ENCODE measurements around the gene DPF1. TPM values are rescaled to one million over a fixed set of nuclear protein-coding genes. Genes with fewer than 3 reads are reported as not detected.
"Not testable (repeated sequence)": the region's sequence is repeated elsewhere in the genome, so short reads cannot be mapped to it uniquely, and the experiment has no call there.

The DPF1 gene
- total RNA-seq, 2 experiments from 2014 or later, result 0.14 to 0.31 TPM

- Mint-ChIP-seq H3K36me3 (peaks cover 5% of the 10 kb centered on the region), H3K4me3 (peak overlapping the region; percentile 2), H3K4me1 (peaks cover 20% of the 10 kb centered on the region), H3K27ac (peak overlapping the region; percentile 68), H3K9me3 (no peaks in the 10 kb centered on the region), H3K27me3 (peaks cover 6% of the 10 kb centered on the region)
- POLR2A ChIA-PET, result no interaction called here
- DNase-seq (no peak), ATAC-seq (ENCODE audit: low read depth) (no peak)
Observed at GRCh38 chr19:38262585-38263268, 38.7 kb upstream of the DPF1 start.

- H3K9me3 Mint-ChIP-seq; H3K27ac Mint-ChIP-seq; H3K36me3 Mint-ChIP-seq; DNase-seq; ATAC-seq (ENCODE audit: low read depth); H3K4me3 Mint-ChIP-seq; POLR2A ChIA-PET: not testable (repeated sequence)
- peaks cover 19% of the 10 kb centered on the region for H3K4me1 Mint-ChIP-seq
- H3K27me3 Mint-ChIP-seq, result peaks cover 11% of the 10 kb centered on the region
Observed at GRCh38 chr19:38261942-38262341, 37.9 kb upstream of the DPF1 start.

GRCh38 chr19:38255383-38256014 lies 31.5 kb upstream of the DPF1 start:
- H3K36me3 Mint-ChIP-seq, result no peaks in the 10 kb centered on the region
- POLR2A ChIA-PET, result interaction anchor here (0.6 kb wide), 1 partner anchor 74 kb away, joined by 3 read pairs; no protein-coding TSS in a partner anchor
- ATAC-seq (ENCODE audit: low read depth) (no peak), DNase-seq (no peak)
- peaks cover 27% of the 10 kb centered on the region for H3K27me3 Mint-ChIP-seq
- H3K27ac Mint-ChIP-seq, result no peak overlapping the region
- H3K4me1 Mint-ChIP-seq, result peaks cover 6% of the 10 kb centered on the region
- no peaks in the 10 kb centered on the region for H3K9me3 Mint-ChIP-seq
- no peak overlapping the region for H3K4me3 Mint-ChIP-seq

GRCh38 chr19:38253788-38254187 lies 29.8 kb upstream of the DPF1 start:
- Mint-ChIP-seq H3K27me3 (peaks cover 27% of the 10 kb centered on the region), H3K4me1 (peaks cover 6% of the 10 kb centered on the region), H3K27ac (no peak overlapping the region), H3K36me3 (no peaks in the 10 kb centered on the region), H3K4me3 (no peak overlapping the region), H3K9me3 (no peaks in the 10 kb centered on the region)
- no peak for ATAC-seq (ENCODE audit: low read depth)
- DNase-seq, result no peak
- POLR2A ChIA-PET, result no interaction called here

- no peak overlapping the region for H3K4me3 Mint-ChIP-seq
- ATAC-seq (ENCODE audit: low read depth) (no peak), DNase-seq (no peak)
- POLR2A ChIA-PET, result no interaction called here
- H3K9me3 Mint-ChIP-seq, result no peaks in the 10 kb centered on the region
- H3K4me1 Mint-ChIP-seq, result peaks cover 6% of the 10 kb centered on the region
- no peaks in the 10 kb centered on the region for H3K36me3 Mint-ChIP-seq
- H3K27me3 Mint-ChIP-seq, result peaks cover 25% of the 10 kb centered on the region
- H3K27ac Mint-ChIP-seq, result no peak overlapping the region
Observed at GRCh38 chr19:38252941-38253691, 29.1 kb upstream of the DPF1 start.

GRCh38 chr19:38252385-38252784 lies 28.4 kb upstream of the DPF1 start:
- no peak overlapping the region for H3K27ac Mint-ChIP-seq
- DNase-seq (no peak), ATAC-seq (ENCODE audit: low read depth) (no peak)
- POLR2A ChIA-PET, result no interaction called here
- no peak overlapping the region for H3K4me3 Mint-ChIP-seq
- H3K9me3 Mint-ChIP-seq, result no peaks in the 10 kb centered on the region
- no peaks in the 10 kb centered on the region for H3K36me3 Mint-ChIP-seq
- H3K27me3 Mint-ChIP-seq, result peaks cover 21% of the 10 kb centered on the region
- H3K4me1 Mint-ChIP-seq, result peaks cover 6% of the 10 kb centered on the region

GRCh38 chr19:38251564-38252051 lies 27.6 kb upstream of the DPF1 start:
- no peaks in the 10 kb centered on the region for H3K9me3 Mint-ChIP-seq
- H3K4me1 Mint-ChIP-seq, result peaks cover 6% of the 10 kb centered on the region
- H3K27ac Mint-ChIP-seq, result no peak overlapping the region
- DNase-seq, result no peak
- POLR2A ChIA-PET, result interaction anchor here (1.0 kb wide), 1 partner anchor 14 kb away, joined by 3 read pairs; no protein-coding TSS in a partner anchor
- no peak overlapping the region for H3K4me3 Mint-ChIP-seq
- peaks cover 13% of the 10 kb centered on the region for H3K27me3 Mint-ChIP-seq
- ATAC-seq (ENCODE audit: low read depth), result no peak
- no peaks in the 10 kb centered on the region for H3K36me3 Mint-ChIP-seq

- H3K27ac Mint-ChIP-seq, result no peak overlapping the region
- H3K4me3 Mint-ChIP-seq, result no peak overlapping the region
- no peaks in the 10 kb centered on the region for H3K9me3 Mint-ChIP-seq
- H3K27me3 Mint-ChIP-seq, result peaks cover 11% of the 10 kb centered on the region
- POLR2A ChIA-PET, result interaction anchor here (1.0 kb wide), 1 partner anchor 14 kb away, joined by 3 read pairs; no protein-coding TSS in a partner anchor
- H3K36me3 Mint-ChIP-seq, result no peaks in the 10 kb centered on the region
- peaks cover 6% of the 10 kb centered on the region for H3K4me1 Mint-ChIP-seq
- ATAC-seq (ENCODE audit: low read depth) (no peak), DNase-seq (no peak)
Observed at GRCh38 chr19:38250821-38251563, 27.0 kb upstream of the DPF1 start.

GRCh38 chr19:38250428-38250820 lies 26.4 kb upstream of the DPF1 start:
- Mint-ChIP-seq H3K4me1 (peaks cover 6% of the 10 kb centered on the region), H3K27me3 (peaks cover 7% of the 10 kb centered on the region), H3K27ac (no peak overlapping the region), H3K4me3 (no peak overlapping the region), H3K36me3 (no peaks in the 10 kb centered on the region), H3K9me3 (no peaks in the 10 kb centered on the region)
- no peak for ATAC-seq (ENCODE audit: low read depth)
- no peak for DNase-seq
- POLR2A ChIA-PET, result interaction anchor here (1.0 kb wide), 1 partner anchor 15 kb away, joined by 3 read pairs; no protein-coding TSS in a partner anchor

GRCh38 chr19:38248421-38248820 lies 24.4 kb upstream of the DPF1 start:
- H3K36me3 Mint-ChIP-seq, result no peaks in the 10 kb centered on the region
- H3K27ac Mint-ChIP-seq, result no peak overlapping the region
- POLR2A ChIA-PET, result interaction anchor here (0.5 kb wide), 1 partner anchor 299 kb away, joined by 3 read pairs; no protein-coding TSS in a partner anchor
- no peak for ATAC-seq (ENCODE audit: low read depth)
- no peak overlapping the region for H3K4me3 Mint-ChIP-seq
- DNase-seq, result no peak
- peaks cover 4% of the 10 kb centered on the region for H3K27me3 Mint-ChIP-seq
- peaks cover 12% of the 10 kb centered on the region for H3K4me1 Mint-ChIP-seq
- H3K9me3 Mint-ChIP-seq, result no peaks in the 10 kb centered on the region

GRCh38 chr19:38247734-38248268 lies 23.8 kb upstream of the DPF1 start:
- ATAC-seq (ENCODE audit: low read depth), result no peak
- H3K4me3 Mint-ChIP-seq, result no peak overlapping the region
- no peaks in the 10 kb centered on the region for H3K36me3 Mint-ChIP-seq
- H3K9me3 Mint-ChIP-seq, result no peaks in the 10 kb centered on the region
- H3K27ac Mint-ChIP-seq, result no peak overlapping the region
- peaks cover 12% of the 10 kb centered on the region for H3K4me1 Mint-ChIP-seq
- no peak for DNase-seq
- POLR2A ChIA-PET, result interaction anchor here (0.7 kb wide), 1 partner anchor 1518 kb away, joined by 5 read pairs; no protein-coding TSS in a partner anchor
- H3K27me3 Mint-ChIP-seq, result peaks cover 4% of the 10 kb centered on the region

GRCh38 chr19:38247126-38247525 lies 23.1 kb upstream of the DPF1 start:
- POLR2A ChIA-PET, result interaction anchor here (0.7 to 1.4 kb wide), 2 partner anchors 84 to 1518 kb away, joined by 5 to 9 read pairs; no protein-coding TSS in a partner anchor
- no peak for ATAC-seq (ENCODE audit: low read depth)
- H3K27me3 Mint-ChIP-seq, result peaks cover 4% of the 10 kb centered on the region

More at GRCh38 chr19:38247126-38247525, 23.1 kb upstream of the DPF1 start:
- no peaks in the 10 kb centered on the region for H3K36me3 Mint-ChIP-seq
- no peak overlapping the region for H3K27ac Mint-ChIP-seq
- DNase-seq, result no peak
- peaks cover 11% of the 10 kb centered on the region for H3K4me1 Mint-ChIP-seq
- H3K4me3 Mint-ChIP-seq, result no peak overlapping the region
- H3K9me3 Mint-ChIP-seq, result no peaks in the 10 kb centered on the region
